DOHH2 (cell line): ENCODE data around the gene TSPAN17.

Experiments
- H3F3A ChIP-seq: fragments of 200-600 bp; sonication (generic), shearing (Covaris generic); 2 replicates; pipeline ENCODE4 v1.6.0; 2016; ENCODE audit warnings: antibody characterized with exemption, mild to moderate bottlenecking; ENCODE audit not compliant: control insufficient read depth, insufficient read depth
- H3K27ac ChIP-seq: fragments of 200-600 bp; sonication (generic); 2 replicates; pipeline ENCODE4 v1.5.1; 2014; ENCODE audit warnings: low read depth, mild to moderate bottlenecking, low read length, moderate library complexity
- H3K27me3 ChIP-seq: fragments of 200-600 bp; sonication (generic); 2 replicates; pipeline ENCODE4 v1.6.1; 2014; ENCODE audit warnings: mild to moderate bottlenecking, low read length, mixed read lengths; ENCODE audit not compliant: control insufficient read depth
- H3K36me3 ChIP-seq: fragments of 200-600 bp; sonication (generic); 2 replicates; pipeline ENCODE4 v1.6.1; 2014; ENCODE audit warnings: mild to moderate bottlenecking, low read length, moderate library complexity, mixed read lengths; ENCODE audit not compliant: control insufficient read depth
- H3K4me1 ChIP-seq: fragments of 200-600 bp; sonication (generic); 2 replicates; pipeline ENCODE4 v1.6.1; 2014; ENCODE audit warnings: mild to moderate bottlenecking, low read length, mixed read lengths; ENCODE audit not compliant: control insufficient read depth
- H3K4me2 ChIP-seq: fragments of 200-600 bp; sonication (generic); 2 replicates; pipeline ENCODE4 v1.6.0; 2014; ENCODE audit warnings: mild to moderate bottlenecking, low read length, moderate library complexity
- H3K4me3 ChIP-seq: fragments of 200-600 bp; sonication (generic); 2 replicates; pipeline ENCODE4 v1.5.1; 2014; ENCODE audit warnings: mild to moderate bottlenecking, low read length, mixed read lengths
- H3K79me2 ChIP-seq: fragments of 200-600 bp; sonication (generic); 2 replicates; pipeline ENCODE4 v1.6.1; 2014; ENCODE audit warnings: mild to moderate bottlenecking, low read length, mixed read lengths; ENCODE audit not compliant: control insufficient read depth
- H3K9me2 ChIP-seq: fragments of 200-600 bp; sonication (generic); replicated peaks from 2 replicates; pipeline ENCODE4 v1.6.1; 2014; ENCODE audit warnings: mild to moderate bottlenecking, low read length, mixed read lengths; ENCODE audit not compliant: control insufficient read depth
- H3K9me3 ChIP-seq: fragments of 200-600 bp; sonication (generic); 2 replicates; pipeline ENCODE4 v1.6.1; 2014; ENCODE audit warnings: antibody characterized with exemption, low read length, mixed read lengths; ENCODE audit not compliant: control insufficient read depth, insufficient read depth
- H4K20me1 ChIP-seq: fragments of 200-600 bp; sonication (generic); 2 replicates; pipeline ENCODE4 v1.6.0; 2014; ENCODE audit warnings: low read depth, mild to moderate bottlenecking, antibody characterized with exemption, low read length, moderate library complexity; ENCODE audit not compliant: control insufficient read depth, insufficient read depth
- CTCF ChIP-seq: fragments of 200-600 bp; sonication (generic); IDR thresholded peaks from one replicate; pipeline ENCODE4 v1.5.1; 2014; ENCODE audit warnings: antibody characterized with exemption, mild to moderate bottlenecking, low read depth, low read length; ENCODE audit not compliant: poor library complexity, severe bottlenecking
- EZH2phosphoT487 ChIP-seq: fragments of 200-600 bp; sonication (generic); IDR thresholded peaks from 2 replicates; pipeline ENCODE4 v1.6.1; 2017; ENCODE audit warnings: borderline replicate concordance, mild to moderate bottlenecking, antibody characterized with exemption, low read length, moderate library complexity, mixed read lengths

The TSPAN17 gene

GRCh38 chr5:176620333-176620981 is 26.8 kb upstream of the TSPAN17 start:
- Histone ChIP-seq H3K36me3 (no peaks in the 10 kb centered on the region), H3K4me3 (no peak overlapping the region), H3K27ac (no peak overlapping the region), H3K27me3 (peaks cover 18% of the 10 kb centered on the region), H3F3A (no peaks in the 10 kb centered on the region), H3K9me3 (no peaks in the 10 kb centered on the region), H3K79me2 (no peaks in the 10 kb centered on the region), H3K4me2 (no peak overlapping the region), H3K9me2 (no peaks in the 10 kb centered on the region), H4K20me1 (no peaks in the 10 kb centered on the region), H3K4me1 (peaks cover 3% of the 10 kb centered on the region; the same call in 1 of the 2 replicates)
- TF ChIP-seq EZH2phosphoT487 (no peak), CTCF (no peak)

GRCh38 chr5:176621661-176622079 is 25.6 kb upstream of the TSPAN17 start:
- H3K9me2 ChIP-seq, result no peaks in the 10 kb centered on the region
- no peak overlapping the region for H3K27ac ChIP-seq
- H3K4me2 ChIP-seq, result no peak overlapping the region
- no peak for TF ChIP-seq EZH2phosphoT487
- no peak for TF ChIP-seq CTCF
- no peak overlapping the region for H3K4me3 ChIP-seq
- H4K20me1 ChIP-seq, result no peaks in the 10 kb centered on the region
- H3K27me3 ChIP-seq, result peaks cover 8% of the 10 kb centered on the region; the same call in 1 of the 2 replicates
- H3K36me3 ChIP-seq, result no peaks in the 10 kb centered on the region
- H3K9me3 ChIP-seq, result no peaks in the 10 kb centered on the region
- 0 out of 2 replicates have a peak, but pooled peaks cover 2% of the 10 kb centered on the region for H3F3A ChIP-seq
- H3K4me1 ChIP-seq, result peaks cover 13% of the 10 kb centered on the region
- H3K79me2 ChIP-seq, result no peaks in the 10 kb centered on the region

- no peak for TF ChIP-seq CTCF
- no peak for TF ChIP-seq EZH2phosphoT487
- Histone ChIP-seq H3K9me2 (no peaks in the 10 kb centered on the region), H4K20me1 (no peaks in the 10 kb centered on the region), H3K27ac (no peak overlapping the region), H3K36me3 (no peaks in the 10 kb centered on the region), H3K4me2 (no peak overlapping the region), H3F3A (0 out of 2 replicates have a peak, but pooled peaks cover 2% of the 10 kb centered on the region), H3K9me3 (no peaks in the 10 kb centered on the region), H3K79me2 (no peaks in the 10 kb centered on the region), H3K27me3 (no peaks in the 10 kb centered on the region), H3K4me1 (peaks cover 37% of the 10 kb centered on the region), H3K4me3 (no peak overlapping the region)
Measured at GRCh38 chr5:176624142-176624541, 23.1 kb upstream of the TSPAN17 start.
